Liver (tissue), 9 donors: ENCODE data around the gene MCF2L. TPM values are rescaled to one million over a fixed set of nuclear protein-coding genes. Genes with fewer than 3 reads are reported as not detected.

Experiments used
- DNase-seq: peaks from one replicate; pipeline ENCODE4 v3.0.0-alpha.2; 2017; ENCODE audit warnings: low spot score
- H3K27ac ChIP-seq, 2 donors: one replicate each; pipeline ENCODE4 v1.7.0; 2013; ENCODE audit warnings: inconsistent platforms in 2 of 2, low read length in 2 of 2, control low read depth in 1 of 2, low read depth in 1 of 2, mild to moderate bottlenecking in 1 of 2
- H3K27me3 ChIP-seq, 4 donors: one replicate each; pipeline versions ENCODE4 v1.6.1 to v1.7.0; 2013; ENCODE audit warnings: low read length in 3 of 4, inconsistent platforms in 1 of 4, mild to moderate bottlenecking in 1 of 4, moderate library complexity in 1 of 4; ENCODE audit not compliant: control insufficient read depth in 4 of 4, insufficient read depth in 4 of 4
- H3K36me3 ChIP-seq, 4 donors: one replicate each; pipeline versions ENCODE4 v1.6.1 to v1.7.0; 2013; ENCODE audit warnings: low read length in 3 of 4, mild to moderate bottlenecking in 3 of 4, low read depth in 1 of 4, moderate library complexity in 1 of 4; ENCODE audit not compliant: control insufficient read depth in 4 of 4, insufficient read depth in 3 of 4
- H3K4me1 ChIP-seq, 4 donors: one replicate each; pipeline versions ENCODE4 v1.6.1 to v1.7.0; 2013; ENCODE audit warnings: low read length in 3 of 4, mild to moderate bottlenecking in 3 of 4, moderate library complexity in 1 of 4; ENCODE audit not compliant: control insufficient read depth in 4 of 4, insufficient read depth in 4 of 4
- H3K4me3 ChIP-seq, 3 donors: one replicate each; pipeline versions ENCODE4 v1.6.1 to v1.7.0; 2013; ENCODE audit warnings: low read length in 3 of 3, control low read depth in 1 of 3, low read depth in 1 of 3, mild to moderate bottlenecking in 1 of 3
- H3K9ac ChIP-seq, 2 donors: one replicate each; pipeline ENCODE4 v1.7.0; 2013; ENCODE audit warnings: low read length in 2 of 2, mild to moderate bottlenecking in 2 of 2, moderate library complexity in 2 of 2, control low read depth in 1 of 2, low read depth in 1 of 2
- H3K9me3 ChIP-seq, 4 donors: one replicate each; pipeline versions ENCODE4 v1.6.1 to v1.7.0; 2013; ENCODE audit warnings: low read length in 3 of 4; ENCODE audit not compliant: control insufficient read depth in 4 of 4
- ATF3 ChIP-seq: IDR thresholded peaks from 2 replicates; pipeline ENCODE4 v1.6.1; 2016; ENCODE audit warnings: antibody characterized with exemption
- EGR1 ChIP-seq, 2 donors: IDR thresholded peaks; 2 replicates each; pipeline ENCODE4 v1.6.1; 2016 to 2018; ENCODE audit warnings: antibody characterized with exemption in 2 of 2, low read depth in 2 of 2
- FOXA1 ChIP-seq: IDR thresholded peaks from 2 replicates; pipeline ENCODE4 v1.6.1; 2016; ENCODE audit warnings: antibody characterized with exemption
- FOXA2 ChIP-seq: IDR thresholded peaks from 2 replicates; pipeline ENCODE4 v1.6.1; 2016; ENCODE audit warnings: antibody characterized with exemption
- GABPA ChIP-seq, 2 donors: IDR thresholded peaks in 1 of 2; conservative IDR thresholded peaks in 1 of 2; 2 replicates each; pipeline ENCODE4 v1.6.1; 2016; ENCODE audit warnings: antibody characterized with exemption in 2 of 2, mild to moderate bottlenecking in 1 of 2, moderate library complexity in 1 of 2
- HNF4A ChIP-seq, 2 donors: conservative IDR thresholded peaks; 2 replicates each; pipeline ENCODE4 v1.6.1; 2016; ENCODE audit warnings: antibody characterized with exemption in 2 of 2, mild to moderate bottlenecking in 2 of 2
- HNF4G ChIP-seq: IDR thresholded peaks from 2 replicates; pipeline ENCODE4 v1.6.1; 2016; ENCODE audit warnings: antibody characterized with exemption
- JUND ChIP-seq, 2 donors: IDR thresholded peaks; 2 replicates each; pipeline ENCODE4 v1.6.1; 2016; ENCODE audit warnings: antibody characterized with exemption in 2 of 2
- NR2F2 ChIP-seq: IDR thresholded peaks from 2 replicates; pipeline ENCODE4 v1.6.1; 2016; ENCODE audit warnings: antibody characterized with exemption
- RAD21 ChIP-seq, 2 donors: IDR thresholded peaks; 2 replicates each; pipeline ENCODE4 v1.6.1; 2016; ENCODE audit warnings: antibody characterized with exemption in 2 of 2, mild to moderate bottlenecking in 2 of 2
- REST ChIP-seq: IDR thresholded peaks from 2 replicates; pipeline ENCODE4 v1.6.1; 2016; ENCODE audit warnings: antibody characterized with exemption, mild to moderate bottlenecking
- RXRA ChIP-seq, 2 donors: IDR thresholded peaks; 2 replicates each; pipeline ENCODE4 v1.6.1; 2017 to 2018; ENCODE audit warnings: antibody characterized with exemption in 2 of 2, mild to moderate bottlenecking in 1 of 2
- SP1 ChIP-seq: IDR thresholded peaks from 2 replicates; pipeline ENCODE4 v1.6.1; 2018; ENCODE audit warnings: antibody characterized with exemption, mild to moderate bottlenecking
- TAF1 ChIP-seq: conservative IDR thresholded peaks from 2 replicates; pipeline ENCODE4 v1.6.1; 2016; ENCODE audit warnings: antibody characterized with exemption, mild to moderate bottlenecking
- YY1 ChIP-seq: IDR thresholded peaks from 2 replicates; pipeline ENCODE4 v1.6.1; 2016; ENCODE audit warnings: antibody characterized with exemption, mild to moderate bottlenecking
- WGBS: extraction: QIAGEN DNeasy Blood & Tissue Kit; methylation state at CpG from one replicate; pipeline ENCODE4 v1.1.7; 2013; 5-methylcytosine and 5-hydroxymethylcytosine counted together
- polyA plus RNA-seq, 2 donors: library from polyadenylated mRNA; stranded (reverse) in 1 of 2; unstranded in 1 of 2; fragments of 200-250 nt in 1 of 2; fragments of >200 nt in 1 of 2; fragmentation: Nextera tagmentation in 1 of 2; extraction: Ambion mirVana in 1 of 2; gene quantifications; one replicate each; pipeline versions ENCODE4 v1.2.1 to v1.2.3, GENCODE V29; 2013 to 2015
- total RNA-seq, 2 donors: library from RNA; depleted of rRNA; stranded (reverse); fragments of >200 nt; gene quantifications; one replicate each; pipeline ENCODE4 v1.2.3, GENCODE V29; 2014
- TF ChIP-seq, protein P1 (sequence below): IDR thresholded peaks from 2 replicates; pipeline ENCODE4 v1.6.1; 2016; ENCODE audit warnings: antibody characterized with exemption
- TF ChIP-seq, protein P2 (sequence below): IDR thresholded peaks from 2 replicates; pipeline ENCODE4 v1.6.1; 2016; ENCODE audit warnings: antibody characterized with exemption
- TF ChIP-seq, protein P3 (sequence below): fragments of 150-350 bp; IDR thresholded peaks from 2 replicates; pipeline ENCODE4 v1.5.1; 2017; ENCODE audit warnings: improper control_type of control experiment, low read depth, low read length; ENCODE audit not compliant: missing input control
- donor health status: healthy.
- donor health status: healthy.
- donor health status: healthy.
- donor health status: healthy.
- donor health status: healthy.

The MCF2L gene
- total and polyA plus RNA-seq, 4 donors: 2.9 to 12.8 (median 7.1) TPM

- Histone ChIP-seq H3K27me3 (no peaks in the 10 kb centered on the region), H3K9ac (no peak overlapping the region), H3K27ac (peak overlapping the region; percentile 72 to 89), H3K4me3 (no peak overlapping the region), H3K9me3 (no peaks in the 10 kb centered on the region), H3K4me1 (peaks cover 10 to 24% (median 16%) of the 10 kb centered on the region in 4 donors), H3K36me3 (peaks cover 0 to 2% (median 0%) of the 10 kb centered on the region in 4 donors)
- DNase-seq: peak; percentile 53
- 39% methylated on average over 16 of the region's 16 CpGs for WGBS
- TF ChIP-seq RXRA (IDR thresholded peaks at IDR 0.05): peak; percentile 75 to 98
- TF ChIP-seq TAF1: no peak
- TF ChIP-seq YY1: peak; percentile 91
- peak; percentile 68 for TF ChIP-seq RAD21 (IDR thresholded peaks at IDR 0.05)
- no peak for TF ChIP-seq NR2F2
- peak; percentile 70 for TF ChIP-seq FOXA2
- no peak for TF ChIP-seq HNF4G
- peak in 1 of 2 donors; percentile 70 for TF ChIP-seq EGR1 (IDR thresholded peaks at IDR 0.05; ENCODE audit: low read depth in 2 of 2)
- peak; percentile 81 to 99 for TF ChIP-seq HNF4A (conservative IDR thresholded peaks at IDR 0.05)
- TF ChIP-seq, protein P1, sequence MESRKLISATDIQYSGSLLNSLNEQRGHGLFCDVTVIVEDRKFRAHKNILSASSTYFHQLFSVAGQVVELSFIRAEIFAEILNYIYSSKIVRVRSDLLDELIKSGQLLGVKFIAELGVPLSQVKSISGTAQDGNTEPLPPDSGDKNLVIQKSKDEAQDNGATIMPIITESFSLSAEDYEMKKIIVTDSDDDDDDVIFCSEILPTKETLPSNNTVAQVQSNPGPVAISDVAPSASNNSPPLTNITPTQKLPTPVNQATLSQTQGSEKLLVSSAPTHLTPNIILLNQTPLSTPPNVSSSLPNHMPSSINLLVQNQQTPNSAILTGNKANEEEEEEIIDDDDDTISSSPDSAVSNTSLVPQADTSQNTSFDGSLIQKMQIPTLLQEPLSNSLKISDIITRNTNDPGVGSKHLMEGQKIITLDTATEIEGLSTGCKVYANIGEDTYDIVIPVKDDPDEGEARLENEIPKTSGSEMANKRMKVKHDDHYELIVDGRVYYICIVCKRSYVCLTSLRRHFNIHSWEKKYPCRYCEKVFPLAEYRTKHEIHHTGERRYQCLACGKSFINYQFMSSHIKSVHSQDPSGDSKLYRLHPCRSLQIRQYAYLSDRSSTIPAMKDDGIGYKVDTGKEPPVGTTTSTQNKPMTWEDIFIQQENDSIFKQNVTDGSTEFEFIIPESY: no peak
- TF ChIP-seq ATF3: no peak
- peak; percentile 82 for TF ChIP-seq REST
- peak; percentile 77 for TF ChIP-seq FOXA1
- TF ChIP-seq SP1: peak; percentile 77
- TF ChIP-seq, protein P2, sequence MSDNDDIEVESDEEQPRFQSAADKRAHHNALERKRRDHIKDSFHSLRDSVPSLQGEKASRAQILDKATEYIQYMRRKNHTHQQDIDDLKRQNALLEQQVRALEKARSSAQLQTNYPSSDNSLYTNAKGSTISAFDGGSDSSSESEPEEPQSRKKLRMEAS: no peak
- TF ChIP-seq GABPA (IDR thresholded peaks at IDR 0.05 in 1 of 2, conservative IDR thresholded peaks at IDR 0.05 in 1 of 2): peak in 1 of 2 donors; percentile 81
- TF ChIP-seq JUND (IDR thresholded peaks at IDR 0.05): peak in 1 of 2 donors; percentile 75
- TF ChIP-seq, protein P3, sequence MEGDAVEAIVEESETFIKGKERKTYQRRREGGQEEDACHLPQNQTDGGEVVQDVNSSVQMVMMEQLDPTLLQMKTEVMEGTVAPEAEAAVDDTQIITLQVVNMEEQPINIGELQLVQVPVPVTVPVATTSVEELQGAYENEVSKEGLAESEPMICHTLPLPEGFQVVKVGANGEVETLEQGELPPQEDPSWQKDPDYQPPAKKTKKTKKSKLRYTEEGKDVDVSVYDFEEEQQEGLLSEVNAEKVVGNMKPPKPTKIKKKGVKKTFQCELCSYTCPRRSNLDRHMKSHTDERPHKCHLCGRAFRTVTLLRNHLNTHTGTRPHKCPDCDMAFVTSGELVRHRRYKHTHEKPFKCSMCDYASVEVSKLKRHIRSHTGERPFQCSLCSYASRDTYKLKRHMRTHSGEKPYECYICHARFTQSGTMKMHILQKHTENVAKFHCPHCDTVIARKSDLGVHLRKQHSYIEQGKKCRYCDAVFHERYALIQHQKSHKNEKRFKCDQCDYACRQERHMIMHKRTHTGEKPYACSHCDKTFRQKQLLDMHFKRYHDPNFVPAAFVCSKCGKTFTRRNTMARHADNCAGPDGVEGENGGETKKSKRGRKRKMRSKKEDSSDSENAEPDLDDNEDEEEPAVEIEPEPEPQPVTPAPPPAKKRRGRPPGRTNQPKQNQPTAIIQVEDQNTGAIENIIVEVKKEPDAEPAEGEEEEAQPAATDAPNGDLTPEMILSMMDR: no peak
These were observed 54.8 kb downstream of the MCF2L start for GRCh38 chr13:113023694-113024430.
